ENCODE data around the gene KANK4. TPM values are rescaled to one million over a fixed set of nuclear protein-coding genes. Genes with fewer than 3 reads are reported as not detected.
A peak's percentile ranks its signal among the peaks of the same experiment; 100 is the strongest.

Gene KANK4
- total RNA-seq, 4 donors from 2014 or later = 28.5 to 48.2 (median 45.7) TPM

- peak overlapping the region in 2 of 4 donors; percentile 20 to 54 for H3K27ac ChIP-seq
- no peaks in the 10 kb centered on the region for H3K9me3 ChIP-seq
- DNase-seq (ENCODE audit: low spot score in 2 of 2) = no peak
- 62 to 67% methylated on average over 4 of the region's 4 CpGs for WGBS, 2 donors
- H3K4me1 ChIP-seq = peaks cover 0 to 74% (median 12%) of the 10 kb centered on the region in 4 donors
- no peaks in the 10 kb centered on the region for H3K27me3 ChIP-seq
- no peaks in the 10 kb centered on the region for H3K36me3 ChIP-seq
- no peak overlapping the region for H3K4me3 ChIP-seq
- no peak for TF ChIP-seq POLR2A (IDR thresholded peaks at IDR 0.05)
- no peak for TF ChIP-seq EP300 (IDR thresholded peaks at IDR 0.05)
- no peak for TF ChIP-seq CTCF (IDR thresholded peaks at IDR 0.05)
These were observed 81.9 kb downstream of the KANK4 start for GRCh38 chr1:62237361-62237760.

- WGBS, 2 donors = 84 to 89% methylated on average over 2 of the region's 2 CpGs
- Histone ChIP-seq H3K4me3 (no peak overlapping the region), H3K9me3 (no peaks in the 10 kb centered on the region), H3K4me1 (peaks cover 0 to 58% (median 2%) of the 10 kb centered on the region in 4 donors), H3K27me3 (no peaks in the 10 kb centered on the region), H3K36me3 (no peaks in the 10 kb centered on the region), H3K27ac (peak overlapping the region in 1 of 4 donors; percentile 17)
- DNase-seq (ENCODE audit: low spot score in 2 of 2) = no peak
- TF ChIP-seq POLR2A (IDR thresholded peaks at IDR 0.05) = no peak
- TF ChIP-seq EP300 (IDR thresholded peaks at IDR 0.05) = no peak
- no peak for TF ChIP-seq CTCF (IDR thresholded peaks at IDR 0.05)
These were observed 83.7 kb downstream of the KANK4 start for GRCh38 chr1:62235576-62235975.

- Histone ChIP-seq H3K9me3 (no peaks in the 10 kb centered on the region), H3K27me3 (no peaks in the 10 kb centered on the region), H3K36me3 (no peaks in the 10 kb centered on the region), H3K4me3 (no peak overlapping the region), H3K27ac (peak overlapping the region in 1 of 4 donors; percentile 28), H3K4me1 (peaks cover 0 to 58% (median 2%) of the 10 kb centered on the region in 4 donors)
- DNase-seq (ENCODE audit: low spot score in 2 of 2) = no peak
- no peak for TF ChIP-seq CTCF (IDR thresholded peaks at IDR 0.05)
- no peak for TF ChIP-seq EP300 (IDR thresholded peaks at IDR 0.05)
- no peak for TF ChIP-seq POLR2A (IDR thresholded peaks at IDR 0.05)
- 54 to 80% methylated on average over 6 of the region's 6 CpGs for WGBS, 2 donors
These were observed 84.5 kb downstream of the KANK4 start for GRCh38 chr1:62234688-62235087.

GRCh38 chr1:62233926-62234450, 85.2 kb downstream of the KANK4 start:
- H3K9me3 ChIP-seq = no peaks in the 10 kb centered on the region
- peaks cover 0 to 65% (median 2%) of the 10 kb centered on the region in 4 donors for H3K4me1 ChIP-seq
- no peak for DNase-seq (ENCODE audit: low spot score in 2 of 2)
- H3K36me3 ChIP-seq = no peaks in the 10 kb centered on the region
- H3K27ac ChIP-seq = peak overlapping the region in 2 of 4 donors; percentile 28 to 29
- no peak for TF ChIP-seq EP300 (IDR thresholded peaks at IDR 0.05)
- TF ChIP-seq POLR2A (IDR thresholded peaks at IDR 0.05) = no peak
- TF ChIP-seq CTCF (IDR thresholded peaks at IDR 0.05) = no peak
- H3K27me3 ChIP-seq = no peaks in the 10 kb centered on the region
- 83 to 88% methylated on average over 7 of the region's 7 CpGs for WGBS, 2 donors
- H3K4me3 ChIP-seq = no peak overlapping the region

GRCh38 chr1:62232871-62233278, 86.4 kb downstream of the KANK4 start:
- Histone ChIP-seq H3K4me1 (peaks cover 0 to 65% (median 5%) of the 10 kb centered on the region in 4 donors), H3K9me3 (no peaks in the 10 kb centered on the region), H3K4me3 (peak overlapping the region in 1 of 4 donors; percentile 1), H3K36me3 (no peaks in the 10 kb centered on the region), H3K27me3 (no peaks in the 10 kb centered on the region), H3K27ac (peak overlapping the region in 2 of 4 donors; percentile 10 to 14)
- TF ChIP-seq POLR2A (IDR thresholded peaks at IDR 0.05) (no peak), EP300 (IDR thresholded peaks at IDR 0.05) (no peak), CTCF (IDR thresholded peaks at IDR 0.05) (no peak)
- WGBS, 2 donors = 32 to 38% methylated on average over 14 of the region's 14 CpGs
- DNase-seq (ENCODE audit: low spot score in 2 of 2) = no peak
